Prostate gland (tissue), 2 donors: ENCODE data around the gene CRYM.
A peak's percentile ranks its signal among the peaks of the same experiment; 100 is the strongest.

Source experiments
- POLR2A ChIP-seq: fragments of 450-650 bp; IDR thresholded peaks from one replicate; pipeline ENCODE4 v1.6.1; 2016; ENCODE audit warnings: antibody characterized with exemption, mild to moderate bottlenecking
- POLR2AphosphoS5 ChIP-seq: sonication (generic); formaldehyde crosslinking; IDR thresholded peaks from one replicate; pipeline ENCODE4 v1.6.1; 2017; ENCODE audit warnings: antibody characterized with exemption
- TF ChIP-seq, protein P1 (sequence below), 4 experiments: fragments of 200-600 bp in 2 of 4; fragments of 450-650 bp in 2 of 4; sonication (generic) in 2 of 4; IDR thresholded peaks; 1 replicate in 3 of 4; 2 replicates in 1 of 4; pipeline ENCODE4 v1.5.1; 2016 to 2019; ENCODE audit warnings: antibody characterized with exemption in 4 of 4, mild to moderate bottlenecking in 2 of 4, moderate library complexity in 2 of 4

- TF ChIP-seq, protein P1, sequence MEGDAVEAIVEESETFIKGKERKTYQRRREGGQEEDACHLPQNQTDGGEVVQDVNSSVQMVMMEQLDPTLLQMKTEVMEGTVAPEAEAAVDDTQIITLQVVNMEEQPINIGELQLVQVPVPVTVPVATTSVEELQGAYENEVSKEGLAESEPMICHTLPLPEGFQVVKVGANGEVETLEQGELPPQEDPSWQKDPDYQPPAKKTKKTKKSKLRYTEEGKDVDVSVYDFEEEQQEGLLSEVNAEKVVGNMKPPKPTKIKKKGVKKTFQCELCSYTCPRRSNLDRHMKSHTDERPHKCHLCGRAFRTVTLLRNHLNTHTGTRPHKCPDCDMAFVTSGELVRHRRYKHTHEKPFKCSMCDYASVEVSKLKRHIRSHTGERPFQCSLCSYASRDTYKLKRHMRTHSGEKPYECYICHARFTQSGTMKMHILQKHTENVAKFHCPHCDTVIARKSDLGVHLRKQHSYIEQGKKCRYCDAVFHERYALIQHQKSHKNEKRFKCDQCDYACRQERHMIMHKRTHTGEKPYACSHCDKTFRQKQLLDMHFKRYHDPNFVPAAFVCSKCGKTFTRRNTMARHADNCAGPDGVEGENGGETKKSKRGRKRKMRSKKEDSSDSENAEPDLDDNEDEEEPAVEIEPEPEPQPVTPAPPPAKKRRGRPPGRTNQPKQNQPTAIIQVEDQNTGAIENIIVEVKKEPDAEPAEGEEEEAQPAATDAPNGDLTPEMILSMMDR (IDR thresholded peaks at IDR 0.05), result peak; percentile 57 to 77 (median 74)
- TF ChIP-seq POLR2AphosphoS5 (peak; percentile 25), POLR2A (peak; percentile 16)
Observed at GRCh38 chr16:21277927-21278706, at the start of gene CRYM.
